Lung (tissue), 12 donors: Measurements from ENCODE around the gene AMACR. TPM values are rescaled to one million over a fixed set of nuclear protein-coding genes. Genes with fewer than 3 reads are reported as not detected.
A peak's percentile ranks its signal among the peaks of the same experiment; 100 is the strongest.

Source experiments
- ATAC-seq: fragments of 200-7000 bp; cut with Tn5 transposase; one replicate; pipeline ENCODE4 v1.9.1; 2020; ENCODE audit warnings: moderate number of reproducible peaks; ENCODE audit not compliant: insufficient read depth, low FRiP score
- DNase-seq, 3 donors: peaks; one replicate each; pipeline ENCODE4 v3.0.0-alpha.2; 2013 to 2017
- H3K27ac ChIP-seq, 2 donors: one replicate each; pipeline ENCODE4 v1.5.1; 2013; ENCODE audit warnings: mild to moderate bottlenecking in 2 of 2, moderate library complexity in 2 of 2, control low read depth in 1 of 2, inconsistent platforms in 1 of 2, low read depth in 1 of 2, low read length in 1 of 2
- H3K27me3 ChIP-seq, 3 donors: one replicate each; pipeline ENCODE4 v1.5.1; 2013; ENCODE audit warnings: low read length in 2 of 3; ENCODE audit not compliant: control insufficient read depth in 3 of 3, insufficient read depth in 3 of 3
- H3K36me3 ChIP-seq, 4 donors: one replicate each; pipeline ENCODE4 v1.5.1; 2013; ENCODE audit warnings: low read length in 4 of 4, mild to moderate bottlenecking in 1 of 4, moderate library complexity in 1 of 4; ENCODE audit not compliant: control insufficient read depth in 4 of 4, insufficient read depth in 4 of 4
- H3K4me1 ChIP-seq, 5 donors: one replicate each; pipeline ENCODE4 v1.5.1; 2013; ENCODE audit warnings: low read length in 5 of 5, mild to moderate bottlenecking in 2 of 5, moderate library complexity in 1 of 5; ENCODE audit not compliant: control insufficient read depth in 5 of 5, insufficient read depth in 5 of 5
- H3K4me3 ChIP-seq: one replicate; pipeline ENCODE4 v1.5.1; 2013; ENCODE audit warnings: mild to moderate bottlenecking, control low read depth, moderate library complexity
- H3K9ac ChIP-seq, 2 donors: one replicate each; pipeline ENCODE4 v1.5.1; 2013; ENCODE audit warnings: low read length in 2 of 2, control low read depth in 1 of 2; ENCODE audit not compliant: insufficient read depth in 1 of 2
- H3K9me3 ChIP-seq, 4 donors: one replicate each; pipeline ENCODE4 v1.5.1; 2013; ENCODE audit warnings: low read length in 3 of 4, mild to moderate bottlenecking in 1 of 4, moderate library complexity in 1 of 4; ENCODE audit not compliant: control insufficient read depth in 4 of 4, insufficient read depth in 3 of 4
- WGBS, 2 donors: extraction: QIAGEN DNeasy Blood & Tissue Kit; methylation state at CpG; one replicate each; pipeline ENCODE4 v1.1.7; 2013; 5-methylcytosine and 5-hydroxymethylcytosine counted together
- polyA plus RNA-seq, 2 donors: library from polyadenylated mRNA; stranded (reverse); fragments of 200-250 nt; gene quantifications; one replicate each; pipeline ENCODE4 v1.2.1, GENCODE V29; 2013
- total RNA-seq, 2 donors: library from RNA; depleted of rRNA in 1 of 2; stranded (reverse); fragments of >200 nt in 1 of 2; gene quantifications; one replicate each; pipeline ENCODE4 v1.2.1, GENCODE V29; 2014 to 2021
- TF ChIP-seq, protein P1 (sequence below): IDR thresholded peaks from 2 replicates; pipeline ENCODE4 v1.5.1; 2012; ENCODE audit warnings: mild to moderate bottlenecking; ENCODE audit errors: control extremely low read depth, extremely low read depth
- donor health status: control.
- donor health status: control.
- donor health status: Bipolar disorder and iron deficiency.
- donor health status: healthy.
- donor health status: DM: yes; HTN: yes; CAD: no.

AMACR gene
- total and polyA plus RNA-seq, 4 donors = 5.9 to 16.1 (median 8.2) TPM

GRCh38 chr5:34022121-34022705 is 14.4 kb upstream of the AMACR start:
- H3K27me3 ChIP-seq = no peaks in the 10 kb centered on the region
- DNase-seq (peak in 1 of 3 donors; percentile 45), ATAC-seq (no peak)
- peaks cover 0 to 6% (median 0%) of the 10 kb centered on the region in 5 donors for H3K4me1 ChIP-seq
- no peak overlapping the region for H3K4me3 ChIP-seq
- WGBS, 2 donors = 17 to 20% methylated on average over 2 of the region's 2 CpGs
- peaks cover 0 to 11% (median 5%) of the 10 kb centered on the region in 4 donors for H3K36me3 ChIP-seq
- no peak overlapping the region for H3K27ac ChIP-seq
- no peaks in the 10 kb centered on the region for H3K9me3 ChIP-seq
- H3K9ac ChIP-seq = no peak overlapping the region
- TF ChIP-seq, protein P1, sequence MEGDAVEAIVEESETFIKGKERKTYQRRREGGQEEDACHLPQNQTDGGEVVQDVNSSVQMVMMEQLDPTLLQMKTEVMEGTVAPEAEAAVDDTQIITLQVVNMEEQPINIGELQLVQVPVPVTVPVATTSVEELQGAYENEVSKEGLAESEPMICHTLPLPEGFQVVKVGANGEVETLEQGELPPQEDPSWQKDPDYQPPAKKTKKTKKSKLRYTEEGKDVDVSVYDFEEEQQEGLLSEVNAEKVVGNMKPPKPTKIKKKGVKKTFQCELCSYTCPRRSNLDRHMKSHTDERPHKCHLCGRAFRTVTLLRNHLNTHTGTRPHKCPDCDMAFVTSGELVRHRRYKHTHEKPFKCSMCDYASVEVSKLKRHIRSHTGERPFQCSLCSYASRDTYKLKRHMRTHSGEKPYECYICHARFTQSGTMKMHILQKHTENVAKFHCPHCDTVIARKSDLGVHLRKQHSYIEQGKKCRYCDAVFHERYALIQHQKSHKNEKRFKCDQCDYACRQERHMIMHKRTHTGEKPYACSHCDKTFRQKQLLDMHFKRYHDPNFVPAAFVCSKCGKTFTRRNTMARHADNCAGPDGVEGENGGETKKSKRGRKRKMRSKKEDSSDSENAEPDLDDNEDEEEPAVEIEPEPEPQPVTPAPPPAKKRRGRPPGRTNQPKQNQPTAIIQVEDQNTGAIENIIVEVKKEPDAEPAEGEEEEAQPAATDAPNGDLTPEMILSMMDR = no peak

DNA sequence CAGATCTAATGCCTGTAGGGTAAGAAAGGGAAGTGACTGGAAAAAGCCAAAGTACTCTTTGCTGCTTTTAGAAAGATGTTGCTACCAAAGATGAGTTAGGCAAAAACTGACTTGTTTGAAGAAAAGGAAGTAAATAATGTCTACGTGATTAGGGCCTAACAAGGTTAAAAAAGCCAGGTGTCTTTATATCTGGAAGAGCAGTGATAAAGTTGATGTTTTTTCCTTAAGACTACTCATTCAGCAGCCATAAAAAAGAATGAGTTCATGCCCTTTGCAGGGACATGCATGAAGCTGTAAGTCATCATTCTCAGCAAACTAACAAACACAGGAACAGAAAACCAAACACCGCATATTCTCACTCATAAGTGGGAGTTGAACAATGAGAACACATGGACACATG is 13.5 kb upstream of the AMACR start:
- H3K9ac ChIP-seq = no peak overlapping the region
- no peaks in the 10 kb centered on the region for H3K27me3 ChIP-seq
- no peak overlapping the region for H3K4me3 ChIP-seq
- H3K9me3 ChIP-seq = no peaks in the 10 kb centered on the region
- ATAC-seq = no peak
- no peak overlapping the region for H3K27ac ChIP-seq
- peaks cover 0 to 10% (median 5%) of the 10 kb centered on the region in 4 donors for H3K36me3 ChIP-seq
- WGBS, 2 donors = 69 to 85% methylated on average over 2 of the region's 2 CpGs
- TF ChIP-seq, protein P1 = no peak
- no peak for DNase-seq
- H3K4me1 ChIP-seq = peaks cover 0 to 6% (median 0%) of the 10 kb centered on the region in 5 donors

DNA sequence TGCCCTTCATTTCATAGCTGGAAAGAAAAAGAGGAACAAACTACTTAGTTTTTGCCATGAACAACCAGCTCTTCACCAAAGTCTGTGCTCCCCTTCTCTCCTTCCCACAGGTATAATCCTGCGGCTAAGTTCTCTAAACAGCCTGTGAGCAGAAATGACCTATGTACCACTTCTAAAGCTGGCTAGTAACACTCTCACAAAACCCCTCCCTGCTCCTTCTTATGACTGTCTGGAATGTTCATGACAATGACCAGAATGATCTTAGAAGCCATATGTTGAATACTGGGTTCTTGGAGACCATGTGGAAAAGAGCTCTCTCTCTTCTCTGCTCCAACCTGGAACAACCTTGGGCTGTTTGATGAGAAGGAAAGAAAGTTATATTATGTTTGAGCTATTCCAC is 12.9 kb upstream of the AMACR start:
- H3K27ac ChIP-seq = no peak overlapping the region
- TF ChIP-seq, protein P1 = no peak
- H3K4me3 ChIP-seq = no peak overlapping the region
- no peak overlapping the region for H3K9ac ChIP-seq
- peaks cover 0 to 6% (median 0%) of the 10 kb centered on the region in 5 donors for H3K4me1 ChIP-seq
- no peak for DNase-seq
- H3K36me3 ChIP-seq = peaks cover 0 to 10% (median 4%) of the 10 kb centered on the region in 4 donors
- no peaks in the 10 kb centered on the region for H3K27me3 ChIP-seq
- ATAC-seq = no peak
- 98 to 100% methylated on average over 1 of the region's 1 CpG for WGBS, 2 donors
- no peaks in the 10 kb centered on the region for H3K9me3 ChIP-seq

DNA sequence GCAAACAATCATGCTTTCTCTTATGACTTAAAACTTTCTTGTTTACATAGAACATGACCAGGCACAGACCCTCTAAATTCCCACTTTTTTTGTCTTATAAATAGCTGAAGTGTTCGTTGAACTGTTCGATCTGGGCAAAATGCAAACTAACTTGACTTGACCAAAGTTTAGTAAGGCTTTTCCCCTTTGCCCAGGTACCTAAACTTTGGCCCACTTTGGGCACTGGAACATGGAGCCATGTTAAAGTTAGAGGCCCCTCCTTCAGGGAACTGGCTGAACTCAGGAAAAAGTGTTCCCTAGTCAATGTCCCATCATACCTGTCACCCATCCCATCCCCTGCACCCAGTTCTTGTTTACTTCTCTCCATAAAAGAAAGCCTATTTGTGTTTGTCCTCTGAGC is 9.4 kb upstream of the AMACR start:
- H3K4me1 ChIP-seq = peaks cover 0 to 18% (median 1%) of the 10 kb centered on the region in 5 donors
- DNase-seq (no peak), ATAC-seq (no peak)
- no peak overlapping the region for H3K9ac ChIP-seq
- no peak overlapping the region for H3K27ac ChIP-seq
- TF ChIP-seq, protein P1 = no peak
- H3K36me3 ChIP-seq = peaks cover 0 to 4% (median under 1%) of the 10 kb centered on the region in 4 donors
- H3K27me3 ChIP-seq = no peaks in the 10 kb centered on the region
- WGBS, 2 donors = 86 to 89% methylated on average over 2 of the region's 2 CpGs
- H3K4me3 ChIP-seq = no peak overlapping the region
- H3K9me3 ChIP-seq = no peaks in the 10 kb centered on the region
